Erythroblast (primary cell): ENCODE data around the gene LZIC.

ENCODE experiments used
- DNase-seq, 2 experiments: peaks; one replicate each; lab custom pipeline; 2025; lab: John Stamatoyannopoulos, UW
- GATA1 ChIP-seq: IDR thresholded peaks from 2 replicates; pipeline ENCODE4 v1.6.1; 2011; ENCODE audit warnings: low read depth, mild to moderate bottlenecking, control low read depth, low read length, moderate library complexity
- POLR2A ChIP-seq: IDR thresholded peaks from 2 replicates; pipeline ENCODE4 v1.6.1; 2011; ENCODE audit warnings: mild to moderate bottlenecking, low read length

Gene LZIC

GRCh38 chr1:9887070-9887469 lies 56.1 kb downstream of the LZIC start:
- DNase-seq = no peak
- TF ChIP-seq POLR2A (no peak), GATA1 (no peak)

GRCh38 chr1:9886092-9886742 lies 57.0 kb downstream of the LZIC start:
- no peak for TF ChIP-seq GATA1
- TF ChIP-seq POLR2A = no peak
- DNase-seq = no peak

GRCh38 chr1:9884805-9885204 lies 58.4 kb downstream of the LZIC start:
- DNase-seq = no peak
- no peak for TF ChIP-seq GATA1
- no peak for TF ChIP-seq POLR2A

- DNase-seq = no peak
- no peak for TF ChIP-seq POLR2A
- no peak for TF ChIP-seq GATA1
Observed at GRCh38 chr1:9883585-9884449, 59.4 kb downstream of the LZIC start.

- DNase-seq = no peak
- TF ChIP-seq POLR2A (no peak), GATA1 (no peak)
Observed at GRCh38 chr1:9882945-9883303, 60.3 kb downstream of the LZIC start.

- DNase-seq = no peak
Observed at GRCh38 chr1:9882296-9882944, 60.8 kb downstream of the LZIC start.

GRCh38 chr1:9881838-9882249 lies 61.3 kb downstream of the LZIC start:
- TF ChIP-seq POLR2A (no peak), GATA1 (no peak)
- DNase-seq = no peak

More at GRCh38 chr1:9882296-9882944, 60.8 kb downstream of the LZIC start:
- no peak for TF ChIP-seq POLR2A
- no peak for TF ChIP-seq GATA1
